Testis (tissue), 3 donors: ENCODE data around the gene PPP1R3A. TPM values are rescaled to one million over a fixed set of nuclear protein-coding genes. Genes with fewer than 3 reads are reported as not detected.
"Not testable (repeated sequence)": the region's sequence is repeated elsewhere in the genome, so short reads cannot be mapped to it uniquely, and the experiment has no call there.

ENCODE experiments used
- DNase-seq: peaks from one replicate; pipeline ENCODE4 v3.0.0-alpha.2; 2019
- H3K27ac ChIP-seq, 2 donors: fragments of 200-600 bp; sonication (generic); one replicate each; pipeline ENCODE4 v1.5.1; 2019
- H3K27me3 ChIP-seq: fragments of 200-600 bp; sonication (generic); one replicate; pipeline ENCODE4 v1.5.1; 2019
- H3K36me3 ChIP-seq: fragments of 200-600 bp; sonication (generic); one replicate; pipeline ENCODE4 v1.5.1; 2017; ENCODE audit warnings: low read depth; ENCODE audit errors: missing control alignments
- H3K4me1 ChIP-seq: fragments of 200-600 bp; sonication (generic); one replicate; pipeline ENCODE4 v1.5.1; 2019
- H3K4me3 ChIP-seq, 2 donors: fragments of 200-600 bp; sonication (generic); one replicate each; pipeline ENCODE4 v1.5.1; 2017 to 2019
- H3K9me3 ChIP-seq: fragments of 200-600 bp; sonication (generic); one replicate; pipeline ENCODE4 v1.5.1; 2017
- CTCF ChIP-seq, 3 experiments: fragments of 450-650 bp in 2 of 3; fragments of 200-600 bp in 1 of 3; sonication (generic) in 1 of 3; IDR thresholded peaks; one replicate each; pipeline ENCODE4 v1.5.1; 2016 to 2019; ENCODE audit warnings: antibody characterized with exemption in 3 of 3, mild to moderate bottlenecking in 2 of 3, moderate library complexity in 1 of 3
- POLR2A ChIP-seq: fragments of 450-650 bp; IDR thresholded peaks from one replicate; pipeline ENCODE4 v1.6.1; 2017; ENCODE audit warnings: antibody characterized with exemption, mild to moderate bottlenecking, moderate library complexity
- WGBS, 2 donors: methylation state at CpG; one replicate each; pipeline ENCODE4 v1.1.5; 2018; 5-methylcytosine and 5-hydroxymethylcytosine counted together
- intact Hi-C: fragments of 100-400 bp; cut with DNase I; formaldehyde crosslinking; loops from one replicate; pipeline ENCODE4 v1.15.1; 2023; ENCODE audit warnings: low total_unique reads
- polyA plus RNA-seq: library from polyadenylated mRNA; stranded (reverse); fragments of 350-450 nt; fragmentation: Illumina TruSeq; extraction: RNeasy Lipid Tissue Mini Kit (QIAGEN cat#74804); gene quantifications from one replicate; pipeline ENCODE4 v1.2.3, GENCODE V29; 2014; ENCODE audit warnings: low read depth, low replicate concordance; ENCODE audit not compliant: insufficient read depth
- total RNA-seq, 2 donors: library from RNA; depleted of rRNA; stranded (reverse); fragments of >200 nt; gene quantifications; one replicate each; pipeline ENCODE4 v1.2.3, GENCODE V29; 2016

Gene PPP1R3A
- total and polyA plus RNA-seq, 3 donors from 2014 or later: 0.24 to 1.4 (median 0.99) TPM

GRCh38 chr7:113953553-113953952, 34.7 kb upstream of the PPP1R3A start:
- intact Hi-C loops: no loop called here
- WGBS, 2 donors: 79 to 82% methylated on average over 2 of the region's 2 CpGs
- no peak for TF ChIP-seq POLR2A
- TF ChIP-seq CTCF (IDR thresholded peaks at IDR 0.05): no peak
- Histone ChIP-seq H3K36me3 (no peaks in the 10 kb centered on the region), H3K27me3 (no peaks in the 10 kb centered on the region), H3K27ac (no peak overlapping the region), H3K4me1 (no peaks in the 10 kb centered on the region), H3K9me3 (no peaks in the 10 kb centered on the region), H3K4me3 (no peak overlapping the region)
- DNase-seq: no peak

- no peak for TF ChIP-seq POLR2A
- TF ChIP-seq CTCF (IDR thresholded peaks at IDR 0.05): no peak
- WGBS, 2 donors: 91 to 95% methylated on average over 3 of the region's 3 CpGs
- intact Hi-C loops: no loop called here
- Histone ChIP-seq H3K36me3 (no peaks in the 10 kb centered on the region), H3K27me3 (no peaks in the 10 kb centered on the region), H3K4me1 (no peaks in the 10 kb centered on the region), H3K9me3 (no peaks in the 10 kb centered on the region), H3K27ac (no peak overlapping the region), H3K4me3 (no peak overlapping the region)
- no peak for DNase-seq
Observed at GRCh38 chr7:113945018-113945938, 26.5 kb upstream of the PPP1R3A start.

GRCh38 chr7:113936982-113937381, 18.2 kb upstream of the PPP1R3A start:
- intact Hi-C loops: no loop called here
- TF ChIP-seq CTCF (IDR thresholded peaks at IDR 0.05): no peak
- TF ChIP-seq POLR2A: no peak
- 90% methylated on average over 2 of the region's 2 CpGs for WGBS, 2 donors
- no peaks in the 10 kb centered on the region for H3K27me3 ChIP-seq
- H3K4me3 ChIP-seq: no peak overlapping the region
- no peak for DNase-seq
- H3K4me1 ChIP-seq: no peaks in the 10 kb centered on the region
- no peaks in the 10 kb centered on the region for H3K36me3 ChIP-seq
- no peak overlapping the region for H3K27ac ChIP-seq
- H3K9me3 ChIP-seq: no peaks in the 10 kb centered on the region

- Histone ChIP-seq H3K9me3 (no peaks in the 10 kb centered on the region), H3K27me3 (no peaks in the 10 kb centered on the region), H3K4me1 (no peaks in the 10 kb centered on the region), H3K4me3 (no peak overlapping the region), H3K27ac (no peak overlapping the region), H3K36me3 (no peaks in the 10 kb centered on the region)
- TF ChIP-seq POLR2A (no peak), CTCF (IDR thresholded peaks at IDR 0.05) (no peak)
- DNase-seq: no peak
- intact Hi-C loops: no loop called here
- WGBS, 2 donors: 33 to 84% methylated on average over 1 to 3 of the region's 3 CpGs
Observed at GRCh38 chr7:113936535-113936934, 17.7 kb upstream of the PPP1R3A start.

- WGBS, 2 donors: 88 to 90% methylated on average over 3 of the region's 3 CpGs
- H3K27me3 ChIP-seq, H3K27ac ChIP-seq, H3K36me3 ChIP-seq, H3K9me3 ChIP-seq, H3K4me1 ChIP-seq, DNase-seq, intact Hi-C loops, H3K4me3 ChIP-seq: not testable (repeated sequence)
Observed at GRCh38 chr7:113929389-113929788, 10.6 kb upstream of the PPP1R3A start.
